IMR-90 (cell line): ENCODE results near the gene GRIK3.

Experiments used
- CEBPB ChIP-seq: IDR thresholded peaks from 2 replicates; pipeline ENCODE4 v1.6.1; 2012; ENCODE audit warnings: low read depth, low read length, improper control_type of control experiment
- MAFK ChIP-seq: IDR thresholded peaks from 2 replicates; pipeline ENCODE4 v1.6.1; 2012; ENCODE audit warnings: low read depth, low read length, improper control_type of control experiment
- NFE2L2 ChIP-seq: fragments of 150-350 bp; IDR thresholded peaks from 2 replicates; pipeline ENCODE4 v1.6.1; 2016; ENCODE audit warnings: low read depth, mild to moderate bottlenecking, low read length
- POLR2A ChIP-seq: IDR thresholded peaks from 2 replicates; pipeline ENCODE4 v1.6.1; 2012; ENCODE audit warnings: mild to moderate bottlenecking, low read depth, low read length
- RAD21 ChIP-seq: IDR thresholded peaks from 2 replicates; pipeline ENCODE4 v1.6.1; 2012; ENCODE audit warnings: low read length, improper control_type of control experiment
- RFX5 ChIP-seq: IDR thresholded peaks from 2 replicates; pipeline ENCODE4 v1.8.0; 2012; ENCODE audit warnings: low read depth, mild to moderate bottlenecking, low read length, moderate library complexity
- TF ChIP-seq, protein P1 (sequence below): conservative IDR thresholded peaks from 2 replicates; pipeline ENCODE4 v1.5.1; 2012; ENCODE audit warnings: mild to moderate bottlenecking, low read depth, low read length, improper control_type of control experiment

DNA sequence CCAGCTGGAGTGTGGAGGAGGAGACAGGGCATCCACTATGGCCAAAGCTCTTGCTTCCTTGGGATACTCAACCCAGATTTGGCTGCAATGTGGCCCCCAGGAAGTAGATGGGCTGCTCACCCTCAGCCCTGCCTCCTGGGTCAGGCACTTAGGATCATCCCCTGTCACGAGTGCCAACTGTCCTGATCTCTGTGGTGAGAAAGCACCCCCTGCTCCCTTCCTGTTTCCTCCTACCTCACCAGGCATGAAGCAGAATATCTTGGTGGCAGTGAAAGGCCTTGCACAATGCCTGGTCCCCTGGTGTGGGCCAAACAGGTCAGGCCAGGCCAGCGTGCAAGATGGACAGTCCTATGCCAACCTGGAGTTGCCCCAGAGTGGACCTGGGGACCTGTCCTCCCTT, 211.7 kb downstream of the GRIK3 start:
- TF ChIP-seq CEBPB = no peak
- TF ChIP-seq, protein P1, sequence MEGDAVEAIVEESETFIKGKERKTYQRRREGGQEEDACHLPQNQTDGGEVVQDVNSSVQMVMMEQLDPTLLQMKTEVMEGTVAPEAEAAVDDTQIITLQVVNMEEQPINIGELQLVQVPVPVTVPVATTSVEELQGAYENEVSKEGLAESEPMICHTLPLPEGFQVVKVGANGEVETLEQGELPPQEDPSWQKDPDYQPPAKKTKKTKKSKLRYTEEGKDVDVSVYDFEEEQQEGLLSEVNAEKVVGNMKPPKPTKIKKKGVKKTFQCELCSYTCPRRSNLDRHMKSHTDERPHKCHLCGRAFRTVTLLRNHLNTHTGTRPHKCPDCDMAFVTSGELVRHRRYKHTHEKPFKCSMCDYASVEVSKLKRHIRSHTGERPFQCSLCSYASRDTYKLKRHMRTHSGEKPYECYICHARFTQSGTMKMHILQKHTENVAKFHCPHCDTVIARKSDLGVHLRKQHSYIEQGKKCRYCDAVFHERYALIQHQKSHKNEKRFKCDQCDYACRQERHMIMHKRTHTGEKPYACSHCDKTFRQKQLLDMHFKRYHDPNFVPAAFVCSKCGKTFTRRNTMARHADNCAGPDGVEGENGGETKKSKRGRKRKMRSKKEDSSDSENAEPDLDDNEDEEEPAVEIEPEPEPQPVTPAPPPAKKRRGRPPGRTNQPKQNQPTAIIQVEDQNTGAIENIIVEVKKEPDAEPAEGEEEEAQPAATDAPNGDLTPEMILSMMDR = no peak
- TF ChIP-seq POLR2A = no peak
- TF ChIP-seq NFE2L2 = no peak
- no peak for TF ChIP-seq RAD21
- no peak for TF ChIP-seq RFX5
- TF ChIP-seq MAFK = no peak
